Pancreas (tissue), 10 donors: Measurements from ENCODE around the gene FAM117A. TPM values are rescaled to one million over a fixed set of nuclear protein-coding genes. Genes with fewer than 3 reads are reported as not detected.
"Not testable (repeated sequence)": the region's sequence is repeated elsewhere in the genome, so short reads cannot be mapped to it uniquely, and the experiment has no call there.

Experiments used
- ATAC-seq, 4 donors: fragments of 200-7000 bp; cut with Tn5 transposase; one replicate each; pipeline versions ENCODE4 v1.8.0 to v1.9.1; 2020; ENCODE audit warnings: mild to moderate bottlenecking in 4 of 4, moderate library complexity in 4 of 4
- DNase-seq, 6 donors: peaks; one replicate each; pipeline ENCODE4 v3.0.0-alpha.2; 2020
- FAIRE-seq: peaks from 2 replicates; lab custom pipeline; 2012; peaks lifted over from hg19 to GRCh38; lab: Jason Lieb, UNC
- H3K27ac ChIP-seq, 4 donors: fragments of 200-600 bp; sonication (generic); 1 replicate in 3 of 4; 2 replicates in 1 of 4; pipeline versions ENCODE4 v1.5.0 to v1.8.0; 2020
- H3K27me3 ChIP-seq, 4 donors: fragments of 200-600 bp; one replicate each; pipeline ENCODE4 v1.8.0; 2021
- H3K36me3 ChIP-seq, 3 donors: fragments of 200-600 bp; sonication (generic) in 1 of 3; one replicate each; pipeline versions ENCODE4 v1.5.0 to v1.8.0; 2020 to 2021
- H3K4me1 ChIP-seq, 3 donors: fragments of 200-600 bp; one replicate each; pipeline ENCODE4 v1.8.0; 2021
- H3K4me3 ChIP-seq, 4 donors: fragments of 200-600 bp; sonication (generic) in 2 of 4; one replicate each; pipeline versions ENCODE4 v1.5.0 to v1.8.0; 2020 to 2021
- H3K9me3 ChIP-seq, 4 donors: fragments of 200-600 bp; one replicate each; pipeline ENCODE4 v1.8.0; 2021
- CTCF ChIP-seq, 4 donors: fragments of 200-600 bp; sonication (generic) in 3 of 4; IDR thresholded peaks; one replicate each; pipeline versions ENCODE4 v1.5.0 to v1.8.0; 2021; ENCODE audit warnings: antibody characterized with exemption in 4 of 4
- WGBS, 2 donors: extraction: QIAGEN DNeasy Blood & Tissue Kit; methylation state at CpG; one replicate each; pipeline ENCODE4 v1.1.7; 2013; 5-methylcytosine and 5-hydroxymethylcytosine counted together
- intact Hi-C, 3 donors: fragments of 100-400 bp; cut with DNase I; formaldehyde crosslinking; loops; one replicate each; pipeline versions ENCODE4 v1.11.1 to v1.14.2; 2022
- polyA plus RNA-seq, 2 donors: library from polyadenylated mRNA; stranded (reverse); fragments of 200-250 nt; gene quantifications; one replicate each; pipeline ENCODE4 v1.2.3, GENCODE V29; 2013
- total RNA-seq, 6 donors: library from RNA; stranded (reverse); fragmentation: NEBNext Ultra II Directional in 4 of 6; extraction: Animal tissue kit (Norgen Biotek cat#: 25700) in 4 of 6; gene quantifications; one replicate each; pipeline versions ENCODE4 v1.2.1 to v1.2.4, GENCODE V29; 2021 to 2023
- donor health status: healthy with polysubstance abuse.
- donor health status: DM: no; HTN: no; CAD: no; lungs with moderate emphysema.
- donor health status: DM: no; HTN: no; CAD: no.
- donor health status: control.
- donor health status: control.
- donor health status: Bipolar disorder and iron deficiency.
- donor health status: DM: yes; HTN: yes; CAD: no.
- donor health status: DM: no; HTN: no; CAD: no.
- donor health status: DM: no; HTN: no; CAD: no.
- donor health status: DM: yes; HTN: yes; CAD: no.

Gene FAM117A
- total and polyA plus RNA-seq, 8 donors = 5.3 to 14.8 (median 8.5) TPM

GRCh38 chr17:49727380-49727779 lies 36.6 kb downstream of the FAM117A start:
- 92 to 93% methylated on average over 4 of the region's 4 CpGs for WGBS, 2 donors
- Histone ChIP-seq H3K4me3 (no peak overlapping the region), H3K27ac (no peak overlapping the region), H3K27me3 (no peaks in the 10 kb centered on the region), H3K36me3 (peaks cover 0 to under 1% (median 0%) of the 10 kb centered on the region in 3 donors), H3K9me3 (no peaks in the 10 kb centered on the region), H3K4me1 (peaks cover 9 to 17% (median 13%) of the 10 kb centered on the region in 3 donors)
- no peak for DNase-seq
- intact Hi-C loops = no loop called here
- FAIRE-seq = no peak
- TF ChIP-seq CTCF (IDR thresholded peaks at IDR 0.05) = no peak
- no peak for ATAC-seq

- Histone ChIP-seq H3K4me3 (no peak overlapping the region), H3K4me1 (peaks cover 4 to 8% (median 5%) of the 10 kb centered on the region in 3 donors), H3K9me3 (no peaks in the 10 kb centered on the region), H3K36me3 (peaks cover 0 to 4% (median 4%) of the 10 kb centered on the region in 3 donors), H3K27ac (no peak overlapping the region), H3K27me3 (no peaks in the 10 kb centered on the region)
- 86 to 87% methylated on average over 7 of the region's 7 CpGs for WGBS, 2 donors
- FAIRE-seq (no peak), ATAC-seq (no peak), DNase-seq (no peak)
- TF ChIP-seq CTCF (IDR thresholded peaks at IDR 0.05) = no peak
- intact Hi-C loops = no loop called here
These were observed 38.3 kb downstream of the FAM117A start for GRCh38 chr17:49725452-49726130.

GRCh38 chr17:49724552-49724951 lies 39.4 kb downstream of the FAM117A start:
- H3K36me3 ChIP-seq, H3K4me3 ChIP-seq, H3K4me1 ChIP-seq, H3K27me3 ChIP-seq, H3K9me3 ChIP-seq, H3K27ac ChIP-seq, FAIRE-seq, intact Hi-C loops, ATAC-seq, DNase-seq: not testable (repeated sequence)
- WGBS, 2 donors = 93 to 94% methylated on average over 6 of the region's 6 CpGs

- intact Hi-C loops = no loop called here
- ATAC-seq (peak in 3 of 4 donors; percentile 31 to 61 (median 40)), DNase-seq (peak in 1 of 6 donors; percentile 29), FAIRE-seq (no peak)
- Histone ChIP-seq H3K27ac (no peak overlapping the region), H3K36me3 (peaks cover 0 to 13% (median 4%) of the 10 kb centered on the region in 3 donors), H3K4me1 (no peaks in the 10 kb centered on the region), H3K4me3 (no peak overlapping the region), H3K9me3 (no peaks in the 10 kb centered on the region), H3K27me3 (no peaks in the 10 kb centered on the region)
- no peak for TF ChIP-seq CTCF (IDR thresholded peaks at IDR 0.05)
- WGBS, 2 donors = 59 to 68% methylated on average over 8 of the region's 8 CpGs
These were observed 40.5 kb downstream of the FAM117A start for GRCh38 chr17:49723423-49723822.

GRCh38 chr17:49722066-49722465 lies 41.9 kb downstream of the FAM117A start:
- H3K27me3 ChIP-seq = no peaks in the 10 kb centered on the region
- no peak overlapping the region for H3K4me3 ChIP-seq
- intact Hi-C loops = no loop called here
- FAIRE-seq = no peak
- H3K36me3 ChIP-seq = peaks cover 0 to 13% (median 4%) of the 10 kb centered on the region in 3 donors
- WGBS, 2 donors = 96 to 97% methylated on average over 3 of the region's 3 CpGs
- no peak for DNase-seq
- no peak for ATAC-seq
- H3K9me3 ChIP-seq = no peaks in the 10 kb centered on the region
- no peak for TF ChIP-seq CTCF (IDR thresholded peaks at IDR 0.05)
- H3K27ac ChIP-seq = no peak overlapping the region
- H3K4me1 ChIP-seq = peaks cover 3 to 9% (median 8%) of the 10 kb centered on the region in 3 donors
